PC-9 (cell line): Measurements from ENCODE around the gene NEO1. TPM values are rescaled to one million over a fixed set of nuclear protein-coding genes. Genes with fewer than 3 reads are reported as not detected.

Experiments
- BruUV-seq: library from RNA; stranded (reverse); fragments of 400-500 nt; replicated peaks from 2 replicates; lab custom pipeline; 2021; lab: Mats Ljungman, UMichigan
- CTCF ChIA-PET: fragments of 300-600 bp; sonication (Branson Sonifier 250); formaldehyde crosslinking; loops from one replicate; lab custom pipeline; 2022; ENCODE audit warnings: antibody characterized with exemption; lab: Charles Lee
- POLR2A ChIA-PET: fragments of 300-600 bp; sonication (Branson Sonifier 250); formaldehyde crosslinking; loops from one replicate; lab custom pipeline; 2022; ENCODE audit warnings: antibody characterized with exemption; ENCODE audit not compliant: unreplicated experiment; lab: Charles Lee
- DNase-seq, 2 experiments: peaks; one replicate each; pipeline versions ENCODE4 v3.0.0 to v3.0.0-alpha.2; 2015 to 2022; ENCODE audit warnings: mixed read lengths in 1 of 2
- H2AFZ ChIP-seq: fragments of 200-600 bp; sonication (generic); 2 replicates; pipeline ENCODE4 v1.8.1; 2017; ENCODE audit warnings: antibody characterized with exemption
- H3F3A ChIP-seq: fragments of 200-600 bp; sonication (generic); 2 replicates; pipeline ENCODE4 v1.8.1; 2017; ENCODE audit warnings: antibody characterized with exemption, mild to moderate bottlenecking, low read depth; ENCODE audit not compliant: insufficient read depth
- H3K27ac ChIP-seq: fragments of 200-600 bp; sonication (generic); 2 replicates; pipeline ENCODE4 v1.6.1; 2016; ENCODE audit warnings: mixed run types
- H3K27me3 ChIP-seq: fragments of 200-600 bp; sonication (generic); 2 replicates; pipeline ENCODE4 v1.6.1; 2016; ENCODE audit warnings: low read depth, mixed run types; ENCODE audit not compliant: insufficient read depth
- H3K36me3 ChIP-seq: fragments of 200-600 bp; sonication (generic); 2 replicates; pipeline ENCODE4 v1.6.1; 2016; ENCODE audit warnings: low read depth, mixed run types
- H3K4me1 ChIP-seq: fragments of 200-600 bp; sonication (generic); replicated peaks from 2 replicates; pipeline ENCODE4 v1.6.1; 2016; ENCODE audit warnings: mixed run types; ENCODE audit not compliant: insufficient read depth
- H3K4me2 ChIP-seq: fragments of 200-600 bp; sonication (generic); 2 replicates; pipeline ENCODE4 v1.6.1; 2017; ENCODE audit warnings: mixed run types
- H3K4me3 ChIP-seq: fragments of 200-600 bp; sonication (generic); 2 replicates; pipeline ENCODE4 v1.6.1; 2016; ENCODE audit warnings: mixed run types
- H3K79me2 ChIP-seq: fragments of 200-600 bp; sonication (generic); 2 replicates; pipeline ENCODE4 v1.6.1; 2017; ENCODE audit warnings: low read depth, mixed run types
- H3K9me2 ChIP-seq: fragments of 200-600 bp; sonication (generic); 2 replicates; pipeline ENCODE4 v1.8.1; 2017; ENCODE audit warnings: mild to moderate bottlenecking; ENCODE audit not compliant: insufficient read depth
- H3K9me3 ChIP-seq: fragments of 200-600 bp; sonication (generic); 2 replicates; pipeline ENCODE4 v1.8.1; 2016; ENCODE audit warnings: low read depth; ENCODE audit not compliant: insufficient read depth
- H4K20me1 ChIP-seq: fragments of 200-600 bp; sonication (generic); 2 replicates; pipeline ENCODE4 v1.8.1; 2017; ENCODE audit not compliant: insufficient read depth
- EZH2 ChIP-seq: fragments of 200-600 bp; sonication (generic); IDR thresholded peaks from 2 replicates; pipeline ENCODE4 v1.8.0; 2017; ENCODE audit warnings: antibody characterized with exemption, low read depth
- intact Hi-C: fragments of 100-400 bp; cut with micrococcal nuclease; formaldehyde crosslinking; loops from one replicate; pipeline ENCODE4 v1.10.0; 2022; ENCODE audit not compliant: unreplicated experiment
- total RNA-seq: library from RNA; stranded (reverse); gene quantifications from 2 replicates; pipeline ENCODE4 v1.2.3, GENCODE V29; 2021
- TF ChIP-seq, protein P1 (sequence below): fragments of 200-600 bp; sonication (generic); conservative IDR thresholded peaks from 2 replicates; pipeline ENCODE4 v1.6.1; 2017; ENCODE audit warnings: mixed run types, antibody characterized with exemption, mild to moderate bottlenecking, moderate library complexity

The NEO1 gene
- total RNA-seq, 1 experiment from 2014 or later: 5.2 TPM

DNA sequence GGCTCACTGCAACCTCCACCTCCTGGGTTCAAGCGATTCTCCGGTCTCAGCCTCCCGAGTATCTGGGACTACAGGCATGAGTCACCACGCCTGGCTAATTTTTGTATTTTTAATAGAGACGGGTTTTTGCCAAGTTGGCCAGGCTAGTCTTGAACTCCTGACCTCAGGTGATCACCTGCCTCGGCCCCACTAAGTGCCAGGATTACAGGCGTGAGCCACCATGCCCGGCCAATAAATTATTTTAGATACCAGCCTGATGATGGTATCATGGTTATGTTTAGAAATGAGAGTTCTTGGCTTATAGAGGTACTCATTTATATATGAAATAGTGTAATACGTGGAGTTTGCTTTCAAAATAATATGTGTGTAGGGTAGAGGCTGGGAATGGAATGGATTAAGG, 119.4 kb downstream of the NEO1 start:
- Histone ChIP-seq H2AFZ (no peak overlapping the region), H3K4me2 (no peak overlapping the region), H3K9me2 (no peaks in the 10 kb centered on the region), H3K27ac (no peak overlapping the region), H3K9me3 (no peaks in the 10 kb centered on the region), H3K36me3 (no peaks in the 10 kb centered on the region), H3K27me3 (no peaks in the 10 kb centered on the region), H3K4me1 (no peaks in the 10 kb centered on the region), H4K20me1 (no peaks in the 10 kb centered on the region), H3K79me2 (no peaks in the 10 kb centered on the region), H3F3A (no peaks in the 10 kb centered on the region), H3K4me3 (no peak overlapping the region)
- intact Hi-C loops: no loop called here
- CTCF ChIA-PET: no interaction called here
- BruUV-seq: no TSS peak
- DNase-seq: no peak
- TF ChIP-seq, protein P1, sequence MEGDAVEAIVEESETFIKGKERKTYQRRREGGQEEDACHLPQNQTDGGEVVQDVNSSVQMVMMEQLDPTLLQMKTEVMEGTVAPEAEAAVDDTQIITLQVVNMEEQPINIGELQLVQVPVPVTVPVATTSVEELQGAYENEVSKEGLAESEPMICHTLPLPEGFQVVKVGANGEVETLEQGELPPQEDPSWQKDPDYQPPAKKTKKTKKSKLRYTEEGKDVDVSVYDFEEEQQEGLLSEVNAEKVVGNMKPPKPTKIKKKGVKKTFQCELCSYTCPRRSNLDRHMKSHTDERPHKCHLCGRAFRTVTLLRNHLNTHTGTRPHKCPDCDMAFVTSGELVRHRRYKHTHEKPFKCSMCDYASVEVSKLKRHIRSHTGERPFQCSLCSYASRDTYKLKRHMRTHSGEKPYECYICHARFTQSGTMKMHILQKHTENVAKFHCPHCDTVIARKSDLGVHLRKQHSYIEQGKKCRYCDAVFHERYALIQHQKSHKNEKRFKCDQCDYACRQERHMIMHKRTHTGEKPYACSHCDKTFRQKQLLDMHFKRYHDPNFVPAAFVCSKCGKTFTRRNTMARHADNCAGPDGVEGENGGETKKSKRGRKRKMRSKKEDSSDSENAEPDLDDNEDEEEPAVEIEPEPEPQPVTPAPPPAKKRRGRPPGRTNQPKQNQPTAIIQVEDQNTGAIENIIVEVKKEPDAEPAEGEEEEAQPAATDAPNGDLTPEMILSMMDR: no peak
- no peak for TF ChIP-seq EZH2
- POLR2A ChIA-PET: no interaction called here

DNA sequence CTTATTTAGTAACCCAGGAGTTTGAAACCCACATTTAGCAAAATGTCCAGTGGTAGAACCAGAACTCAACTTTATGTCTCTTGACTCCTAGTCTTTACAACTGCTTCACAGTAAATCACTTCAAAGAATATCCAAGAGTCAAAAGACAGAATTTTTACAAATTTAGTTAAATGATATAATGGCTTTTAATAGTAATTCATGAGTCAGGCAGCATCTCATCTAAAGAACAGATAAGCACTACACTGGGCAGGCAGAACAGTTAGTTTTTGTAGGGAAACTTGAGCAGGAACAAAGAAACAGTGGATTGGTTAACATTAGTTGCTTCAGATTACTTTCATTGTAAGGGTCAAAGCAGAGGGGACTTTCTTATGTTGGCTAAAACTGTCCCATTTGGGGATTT, 120.2 kb downstream of the NEO1 start:
- no peak overlapping the region for H3K4me3 ChIP-seq
- BruUV-seq: no TSS peak
- H3K4me1 ChIP-seq: no peaks in the 10 kb centered on the region
- no peak overlapping the region for H3K4me2 ChIP-seq
- POLR2A ChIA-PET: no interaction called here
- no peaks in the 10 kb centered on the region for H3K9me2 ChIP-seq
- DNase-seq: no peak
- H3K36me3 ChIP-seq: no peaks in the 10 kb centered on the region
- no peaks in the 10 kb centered on the region for H3K9me3 ChIP-seq
- no peaks in the 10 kb centered on the region for H3K79me2 ChIP-seq
- H4K20me1 ChIP-seq: no peaks in the 10 kb centered on the region
- H3K27me3 ChIP-seq: no peaks in the 10 kb centered on the region
- intact Hi-C loops: no loop called here
- TF ChIP-seq, protein P1: no peak
- TF ChIP-seq EZH2: no peak
- CTCF ChIA-PET: no interaction called here
- no peak overlapping the region for H2AFZ ChIP-seq
- no peaks in the 10 kb centered on the region for H3F3A ChIP-seq
- no peak overlapping the region for H3K27ac ChIP-seq

DNA sequence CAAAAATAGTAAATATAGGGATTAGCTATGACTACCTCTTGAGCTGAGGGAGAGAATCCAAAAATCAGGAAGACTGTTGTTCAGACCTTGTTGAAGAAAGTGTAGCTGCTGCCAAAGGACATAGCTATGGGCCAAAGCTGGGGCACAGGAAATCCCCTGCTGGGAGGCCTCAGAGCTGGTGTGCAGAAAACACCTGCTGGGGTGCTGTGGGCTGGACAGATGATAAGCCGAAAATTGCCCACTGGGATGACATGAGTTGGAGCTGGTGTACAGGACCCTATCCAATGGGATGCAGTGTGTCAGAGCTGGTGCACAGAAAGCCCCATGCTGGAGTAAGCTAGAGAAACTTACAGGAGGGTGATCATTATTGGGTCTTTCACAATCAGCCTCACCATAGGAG, 121.9 kb downstream of the NEO1 start:
- Histone ChIP-seq H3K79me2 (no peaks in the 10 kb centered on the region), H3K4me3 (no peak overlapping the region), H4K20me1 (no peaks in the 10 kb centered on the region), H3K4me2 (no peak overlapping the region), H2AFZ (no peak overlapping the region), H3K27ac (no peak overlapping the region), H3K36me3 (no peaks in the 10 kb centered on the region), H3K4me1 (no peaks in the 10 kb centered on the region), H3K9me3 (no peaks in the 10 kb centered on the region), H3K27me3 (no peaks in the 10 kb centered on the region), H3F3A (no peaks in the 10 kb centered on the region), H3K9me2 (no peaks in the 10 kb centered on the region)
- BruUV-seq: no TSS peak
- no peak for DNase-seq
- ChIA-PET POLR2A (no interaction called here), CTCF (interaction anchor here (0.6 kb wide), 1 partner anchor 547 kb away, joined by 3 read pairs; no protein-coding TSS in a partner anchor)
- intact Hi-C loops: no loop called here
- TF ChIP-seq EZH2: no peak
- TF ChIP-seq, protein P1: no peak
